Hematopoietic multipotent progenitor cell treated with erythropoietin and hydrocortisone succinate and interleukin-3 and kit ligand, for 15 days (in vitro differentiated cells): ENCODE data around the gene ATG16L2.
A peak's percentile ranks its signal among the peaks of the same experiment; 100 is the strongest.
"Not testable (repeated sequence)": the region's sequence is repeated elsewhere in the genome, so short reads cannot be mapped to it uniquely, and the experiment has no call there.

Source experiments
- DNase-seq: peaks from one replicate; pipeline ENCODE4 v3.0.0-alpha.2; 2015; ENCODE audit warnings: low spot score

The ATG16L2 gene

GRCh38 chr11:72802822-72803221 lies 11.4 kb upstream of the ATG16L2 start:
- DNase-seq, result no peak

- DNase-seq, result no peak
These were observed 9.0 kb upstream of the ATG16L2 start for GRCh38 chr11:72805216-72805615.

- DNase-seq, result not testable (repeated sequence)
These were observed 7.8 kb upstream of the ATG16L2 start for GRCh38 chr11:72806378-72806777.

- DNase-seq, result no peak
These were observed 7.1 kb upstream of the ATG16L2 start for GRCh38 chr11:72807021-72807693.

GRCh38 chr11:72807792-72808191 lies 6.4 kb upstream of the ATG16L2 start:
- no peak for DNase-seq

GRCh38 chr11:72808331-72808798 lies 5.8 kb upstream of the ATG16L2 start:
- DNase-seq, result no peak

GRCh38 chr11:72811686-72812085 lies 2.5 kb upstream of the ATG16L2 start:
- not testable (repeated sequence) for DNase-seq

- no peak for DNase-seq
These were observed 1.6 kb upstream of the ATG16L2 start for GRCh38 chr11:72812604-72812966.

GRCh38 chr11:72812967-72813739 lies 1.1 kb upstream of the ATG16L2 start:
- DNase-seq, result peak; percentile 66

GRCh38 chr11:72813740-72814285 lies 398 bp upstream of the ATG16L2 start:
- DNase-seq, result peak; percentile 87

- DNase-seq, result no peak
These were observed 953 bp downstream of the ATG16L2 start for GRCh38 chr11:72815110-72815618.

GRCh38 chr11:72816404-72816990 lies 2.3 kb downstream of the ATG16L2 start:
- DNase-seq, result no peak

GRCh38 chr11:72817966-72818365 lies 3.8 kb downstream of the ATG16L2 start:
- DNase-seq, result no peak

- DNase-seq, result no peak
These were observed 4.8 kb downstream of the ATG16L2 start for GRCh38 chr11:72818971-72819370.

- no peak for DNase-seq
These were observed 6.4 kb downstream of the ATG16L2 start for GRCh38 chr11:72820439-72821139.

- DNase-seq, result no peak
These were observed 7.2 kb downstream of the ATG16L2 start for GRCh38 chr11:72821221-72821919.

GRCh38 chr11:72821920-72822799 lies 7.9 kb downstream of the ATG16L2 start:
- peak; percentile 69 for DNase-seq

- no peak for DNase-seq
These were observed 9.0 kb downstream of the ATG16L2 start for GRCh38 chr11:72823105-72823804.

GRCh38 chr11:72824020-72824419 lies 9.8 kb downstream of the ATG16L2 start:
- DNase-seq, result no peak
